GM12878 (cell line): ENCODE data around the gene MRPS12.

Experiments
- ATF3 ChIP-seq: IDR thresholded peaks from 2 replicates; pipeline ENCODE4 v1.6.1; 2011; ENCODE audit warnings: low read depth, mild to moderate bottlenecking, low read length, moderate library complexity, borderline replicate concordance; ENCODE audit errors: extremely low read depth
- BRCA1 ChIP-seq: IDR thresholded peaks from 2 replicates; pipeline ENCODE4 v1.6.1; 2011; ENCODE audit warnings: low read depth, low read length, improper control_type of control experiment
- CBFB ChIP-seq: IDR thresholded peaks from 2 replicates; pipeline ENCODE4 v1.6.1; 2016; ENCODE audit warnings: antibody characterized with exemption, low read depth
- CTCF ChIP-seq, 3 experiments: IDR thresholded peaks in 2 of 3; conservative IDR thresholded peaks in 1 of 3; 2 replicates each; pipeline ENCODE4 v1.5.1; 2011; ENCODE audit warnings: low read depth in 3 of 3, low read length in 3 of 3, mild to moderate bottlenecking in 3 of 3, control low read depth in 2 of 3, moderate library complexity in 2 of 3, inconsistent platforms in 1 of 3, mixed read lengths in 1 of 3; ENCODE audit not compliant: control insufficient read depth in 2 of 3, insufficient read depth in 1 of 3; ENCODE audit errors: extremely low read depth in 1 of 3
- REST ChIP-seq: IDR thresholded peaks from 2 replicates; pipeline ENCODE4 v1.6.1; 2012; ENCODE audit warnings: mild to moderate bottlenecking, low read depth, low read length
- ZNF274 ChIP-seq: IDR thresholded peaks from one replicate; pipeline ENCODE4 v1.8.0; 2011; ENCODE audit not compliant: insufficient read length, insufficient read depth

DNA sequence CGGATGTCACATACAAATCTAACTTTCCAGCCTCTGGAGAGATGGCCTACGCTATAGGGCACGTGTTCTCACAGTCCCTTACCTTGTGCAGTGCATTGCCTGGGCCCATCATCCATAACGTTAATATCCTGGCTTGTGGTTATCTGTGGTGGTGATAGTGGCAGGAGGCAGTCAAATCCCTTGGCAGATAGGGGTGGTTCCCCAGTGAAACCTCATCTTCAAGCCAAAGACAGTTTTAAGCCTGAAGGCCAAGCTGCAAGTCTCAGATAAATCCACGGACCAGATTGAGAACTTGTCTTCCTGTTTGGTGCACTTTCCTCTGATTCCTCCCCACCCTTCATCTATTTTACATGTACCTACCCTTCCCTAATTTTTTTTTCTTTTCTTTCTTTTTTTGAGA, 49.1 kb downstream of the MRPS12 start:
- TF ChIP-seq ATF3 = no peak
- TF ChIP-seq ZNF274 = no peak
- no peak for TF ChIP-seq CTCF (IDR thresholded peaks at IDR 0.05 in 2 of 3, conservative IDR thresholded peaks at IDR 0.05 in 1 of 3; ENCODE audit: control insufficient read depth in 2 of 3, extremely low read depth in 1 of 3, insufficient read depth in 1 of 3, low read depth in 3 of 3, low read length in 3 of 3)
- no peak for TF ChIP-seq CBFB
- TF ChIP-seq REST = no peak
- no peak for TF ChIP-seq BRCA1
